Measurements from ENCODE around the gene PTPRG.

Gene PTPRG

DNA sequence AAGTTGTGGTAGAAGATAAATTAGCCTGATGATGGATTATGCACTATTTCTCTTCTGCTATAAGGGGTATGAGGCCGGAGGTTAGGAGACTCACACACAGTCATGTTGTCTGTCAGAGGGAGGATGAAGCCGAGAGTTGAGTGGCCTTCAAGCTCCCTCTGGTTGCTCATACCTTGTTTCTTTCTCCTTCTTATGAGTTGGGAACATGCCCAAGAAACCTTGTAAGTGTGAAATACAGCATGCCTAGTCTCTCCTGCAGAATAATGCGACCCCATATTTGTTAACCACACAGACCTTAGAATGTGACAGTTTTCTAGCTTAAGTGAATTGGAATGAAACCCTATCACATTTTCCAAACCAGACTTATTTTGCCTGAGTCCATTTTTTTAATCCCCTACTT lies 366.7 kb downstream of the PTPRG start:
- H3K4me3 ChIP-seq (ENCODE audit: low read depth, low read length): no peak overlapping the region
- DNase-seq (ENCODE audit: low read depth): no peak
- TF ChIP-seq, protein P1, sequence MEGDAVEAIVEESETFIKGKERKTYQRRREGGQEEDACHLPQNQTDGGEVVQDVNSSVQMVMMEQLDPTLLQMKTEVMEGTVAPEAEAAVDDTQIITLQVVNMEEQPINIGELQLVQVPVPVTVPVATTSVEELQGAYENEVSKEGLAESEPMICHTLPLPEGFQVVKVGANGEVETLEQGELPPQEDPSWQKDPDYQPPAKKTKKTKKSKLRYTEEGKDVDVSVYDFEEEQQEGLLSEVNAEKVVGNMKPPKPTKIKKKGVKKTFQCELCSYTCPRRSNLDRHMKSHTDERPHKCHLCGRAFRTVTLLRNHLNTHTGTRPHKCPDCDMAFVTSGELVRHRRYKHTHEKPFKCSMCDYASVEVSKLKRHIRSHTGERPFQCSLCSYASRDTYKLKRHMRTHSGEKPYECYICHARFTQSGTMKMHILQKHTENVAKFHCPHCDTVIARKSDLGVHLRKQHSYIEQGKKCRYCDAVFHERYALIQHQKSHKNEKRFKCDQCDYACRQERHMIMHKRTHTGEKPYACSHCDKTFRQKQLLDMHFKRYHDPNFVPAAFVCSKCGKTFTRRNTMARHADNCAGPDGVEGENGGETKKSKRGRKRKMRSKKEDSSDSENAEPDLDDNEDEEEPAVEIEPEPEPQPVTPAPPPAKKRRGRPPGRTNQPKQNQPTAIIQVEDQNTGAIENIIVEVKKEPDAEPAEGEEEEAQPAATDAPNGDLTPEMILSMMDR (IDR thresholded peaks at IDR 0.05; ENCODE audit: insufficient read depth, low read depth, low read length, missing control alignments): no peak

DNA sequence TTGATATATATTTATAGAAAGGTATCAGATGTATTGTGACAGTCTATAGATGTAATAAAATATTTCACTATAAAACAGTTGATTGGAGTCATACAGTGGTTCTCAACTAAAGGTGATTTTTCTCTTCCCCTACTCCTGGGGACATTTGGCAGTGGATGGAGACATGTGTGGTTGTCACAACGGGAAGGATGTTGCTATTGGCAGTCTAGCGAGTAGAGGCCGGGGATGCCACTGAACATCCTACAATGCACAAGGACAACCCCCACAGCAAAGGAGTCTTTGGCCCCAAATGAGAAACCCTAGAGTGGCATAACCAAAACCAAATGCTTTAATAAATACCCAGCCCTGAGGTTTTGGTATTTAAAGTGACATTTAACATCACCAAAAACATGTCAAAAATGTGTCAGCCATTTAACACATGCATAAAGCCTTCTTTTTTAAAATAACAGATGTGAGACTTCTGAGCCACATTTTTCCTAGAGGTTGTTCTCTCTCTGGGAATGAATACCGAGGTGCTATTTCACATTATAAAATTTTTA lies 367.5 kb downstream of the PTPRG start:
- TF ChIP-seq, protein P1 (IDR thresholded peaks at IDR 0.05; ENCODE audit: insufficient read depth, low read depth, low read length, missing control alignments): no peak
- no peak overlapping the region for H3K4me3 ChIP-seq (ENCODE audit: low read depth, low read length)
- DNase-seq (ENCODE audit: low read depth): no peak

DNA sequence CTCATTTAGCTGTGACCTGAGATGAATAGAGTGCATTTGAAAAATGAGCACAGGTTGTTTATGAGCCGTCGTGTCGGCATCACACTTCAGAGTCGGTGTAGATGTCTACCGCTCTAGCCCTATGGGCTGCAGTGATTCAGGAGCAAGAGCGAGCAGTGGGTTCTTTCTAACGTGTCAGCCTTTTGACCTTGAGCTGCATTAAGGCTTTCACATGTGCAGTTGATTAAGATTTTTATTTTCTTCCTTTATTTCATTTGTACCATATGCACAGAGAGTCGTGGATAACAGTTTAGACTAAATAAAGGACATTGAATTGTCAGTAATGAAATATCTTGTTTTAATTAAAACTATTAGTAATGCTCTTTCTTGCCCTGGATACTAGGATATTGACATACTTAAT lies 368.2 kb downstream of the PTPRG start:
- DNase-seq (ENCODE audit: low read depth): no peak
- TF ChIP-seq, protein P1 (IDR thresholded peaks at IDR 0.05; ENCODE audit: insufficient read depth, low read depth, low read length, missing control alignments): no peak
- H3K4me3 ChIP-seq (ENCODE audit: low read depth, low read length): no peak overlapping the region

DNA sequence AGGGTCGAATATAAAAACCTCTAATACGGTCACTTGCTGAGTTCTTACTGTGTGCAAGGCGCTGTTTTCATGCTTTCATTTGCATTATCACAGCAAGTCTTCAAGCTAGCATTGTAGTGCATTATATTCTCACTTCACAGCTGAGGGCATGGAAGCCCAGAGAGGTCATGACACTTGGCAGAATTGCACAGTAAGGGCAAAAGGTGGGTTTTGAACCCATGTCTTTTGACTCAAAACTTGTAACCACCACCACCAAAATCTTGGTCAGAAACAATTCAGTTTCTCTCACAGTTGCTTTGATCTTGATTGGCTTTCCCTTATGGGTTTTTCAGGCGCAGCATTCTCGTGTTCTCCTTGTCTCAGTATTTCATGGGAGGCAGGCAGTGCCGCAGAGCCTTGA lies 371.1 kb downstream of the PTPRG start:
- no peak for DNase-seq (ENCODE audit: low read depth)
- H3K4me3 ChIP-seq (ENCODE audit: low read depth, low read length): no peak overlapping the region
- TF ChIP-seq, protein P1 (IDR thresholded peaks at IDR 0.05; ENCODE audit: insufficient read depth, low read depth, low read length, missing control alignments): no peak

DNA sequence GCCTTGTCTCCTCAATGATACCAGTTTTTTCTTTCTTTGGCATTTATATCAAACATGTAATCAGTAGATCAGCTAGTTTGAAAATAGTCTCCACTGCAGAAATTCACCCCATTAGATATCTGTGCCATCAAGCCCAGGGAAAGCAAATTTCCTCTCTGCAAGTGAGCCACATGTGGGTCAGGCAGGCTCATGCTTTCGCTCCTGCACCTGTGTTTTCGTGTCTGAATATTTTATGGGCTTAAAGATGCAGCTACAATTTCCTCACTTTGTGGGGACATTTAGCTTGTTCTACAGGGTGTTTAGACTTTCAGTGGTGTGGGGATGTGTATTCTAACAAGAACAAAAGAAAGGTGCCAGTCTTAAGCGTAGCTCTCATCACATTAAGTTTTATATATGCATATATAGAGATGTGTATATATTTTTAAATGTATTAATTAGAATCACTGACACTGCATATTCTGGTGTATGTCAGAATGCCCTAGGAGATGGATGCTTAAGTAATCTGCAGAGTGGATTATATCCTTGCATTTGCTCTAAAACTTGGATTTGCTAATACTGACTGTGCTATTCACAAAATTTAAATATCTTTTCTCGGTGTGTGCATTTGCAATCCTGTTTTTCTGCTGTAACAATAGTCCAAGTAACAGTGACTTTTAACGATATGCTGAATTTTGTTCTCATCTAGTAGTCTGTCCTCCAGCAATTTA lies 372.6 kb downstream of the PTPRG start:
- DNase-seq (ENCODE audit: low read depth): no peak
- TF ChIP-seq, protein P1 (IDR thresholded peaks at IDR 0.05; ENCODE audit: insufficient read depth, low read depth, low read length, missing control alignments): no peak
- H3K4me3 ChIP-seq (ENCODE audit: low read depth, low read length): no peak overlapping the region

DNA sequence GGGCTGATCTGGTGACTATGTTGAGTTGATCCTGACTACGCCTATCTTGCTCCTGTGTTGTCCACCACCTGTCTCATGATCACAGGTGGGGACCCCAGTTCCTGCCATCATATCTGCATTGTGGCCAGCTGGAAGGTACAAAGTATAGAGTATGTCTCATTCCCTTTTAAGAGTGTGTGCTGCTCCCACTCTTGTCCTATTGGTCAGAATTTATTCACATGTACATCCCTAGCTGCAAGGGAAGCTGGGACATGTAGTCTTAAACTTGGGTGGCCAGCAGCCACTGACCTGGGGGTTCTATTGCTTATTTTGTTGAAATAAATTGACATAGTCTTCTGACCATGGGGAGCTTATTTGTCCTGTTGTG lies 373.1 kb downstream of the PTPRG start:
- DNase-seq (ENCODE audit: low read depth): no peak
- H3K4me3 ChIP-seq (ENCODE audit: low read depth, low read length): no peak overlapping the region
- TF ChIP-seq, protein P1 (IDR thresholded peaks at IDR 0.05; ENCODE audit: insufficient read depth, low read depth, low read length, missing control alignments): no peak

DNA sequence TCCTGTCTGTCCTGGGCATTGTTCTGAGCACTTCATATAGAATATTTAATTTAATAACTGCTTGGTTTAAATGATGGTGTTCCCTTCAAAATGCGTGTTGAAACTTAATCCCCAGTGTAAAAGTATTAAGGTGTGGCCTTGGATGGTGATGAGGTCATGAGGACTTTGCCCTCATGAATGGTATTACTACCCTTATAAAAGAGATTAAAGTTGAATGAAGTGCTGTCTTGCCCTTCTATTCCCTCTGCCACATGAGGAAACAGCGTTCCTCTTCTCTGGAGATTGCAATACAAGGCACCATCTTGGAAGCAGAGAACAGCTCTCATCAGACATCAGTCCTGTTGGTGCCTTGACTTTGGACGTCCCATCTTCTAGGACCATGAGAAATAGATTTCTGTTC lies 374.4 kb downstream of the PTPRG start:
- H3K4me3 ChIP-seq (ENCODE audit: low read depth, low read length): no peak overlapping the region
- TF ChIP-seq, protein P1 (IDR thresholded peaks at IDR 0.05; ENCODE audit: insufficient read depth, low read depth, low read length, missing control alignments): no peak
- no peak for DNase-seq (ENCODE audit: low read depth)

Data from GM12865 (cell line).